Tibial artery (tissue), 4 donors: ENCODE results near the gene OLIG1.

Source experiments
- DNase-seq, 2 donors: peaks; one replicate each; pipeline ENCODE4 v3.0.0-alpha.2; 2019
- H3K27ac ChIP-seq, 2 donors: fragments of 200-600 bp; sonication (generic) in 1 of 2; 1 replicate in 1 of 2; 2 replicates in 1 of 2; pipeline ENCODE4 v1.5.1; 2018 to 2019; ENCODE audit warnings: mild to moderate bottlenecking in 1 of 2
- H3K27me3 ChIP-seq, 2 donors: fragments of 200-600 bp; sonication (generic) in 1 of 2; one replicate each; pipeline versions ENCODE4 v1.5.1 to v1.6.0; 2016 to 2019
- H3K36me3 ChIP-seq, 3 donors: fragments of 200-600 bp; sonication (generic) in 2 of 3; one replicate each; pipeline ENCODE4 v1.5.1; 2016 to 2019; ENCODE audit warnings: mild to moderate bottlenecking in 2 of 3
- H3K4me1 ChIP-seq, 4 donors: fragments of 200-600 bp; sonication (generic) in 2 of 4; 1 replicate in 3 of 4; 2 replicates in 1 of 4; pipeline ENCODE4 v1.5.1; 2016 to 2019
- H3K4me3 ChIP-seq, 2 donors: fragments of 200-600 bp; sonication (generic) in 1 of 2; 1 replicate in 1 of 2; 2 replicates in 1 of 2; pipeline ENCODE4 v1.5.1; 2018 to 2019; ENCODE audit warnings: mild to moderate bottlenecking in 2 of 2
- H3K9me3 ChIP-seq, 3 donors: fragments of 200-600 bp; sonication (generic) in 1 of 3; one replicate each; pipeline ENCODE4 v1.5.1; 2016 to 2019
- CTCF ChIP-seq, 2 experiments: fragments of 200-600 bp in 1 of 2; fragments of 450-650 bp in 1 of 2; IDR thresholded peaks; one replicate each; pipeline ENCODE4 v1.5.1; 2017 to 2019; ENCODE audit warnings: antibody characterized with exemption in 2 of 2, mild to moderate bottlenecking in 1 of 2, moderate library complexity in 1 of 2
- intact Hi-C: fragments of 100-400 bp; cut with DNase I; formaldehyde crosslinking; loops from one replicate; pipeline ENCODE4 v1.15.0; 2023; ENCODE audit warnings: low total_unique reads

The OLIG1 gene

GRCh38 chr21:33059380-33059841, 10.5 kb upstream of the OLIG1 start:
- Histone ChIP-seq H3K27ac (no peak overlapping the region), H3K9me3 (no peaks in the 10 kb centered on the region), H3K4me1 (no peaks in the 10 kb centered on the region), H3K27me3 (peaks cover 0 to 55% of the 10 kb centered on the region in 2 donors), H3K4me3 (no peak overlapping the region), H3K36me3 (no peaks in the 10 kb centered on the region)
- intact Hi-C loops = no loop called here
- no peak for DNase-seq
- no peak for TF ChIP-seq CTCF (IDR thresholded peaks at IDR 0.05)

GRCh38 chr21:33061233-33061632, 8.7 kb upstream of the OLIG1 start:
- Histone ChIP-seq H3K4me3 (no peak overlapping the region), H3K36me3 (no peaks in the 10 kb centered on the region), H3K27ac (no peak overlapping the region), H3K9me3 (no peaks in the 10 kb centered on the region), H3K27me3 (peaks cover 0 to 57% of the 10 kb centered on the region in 2 donors), H3K4me1 (no peaks in the 10 kb centered on the region)
- intact Hi-C loops = no loop called here
- no peak for DNase-seq
- no peak for TF ChIP-seq CTCF (IDR thresholded peaks at IDR 0.05)

- Histone ChIP-seq H3K9me3 (no peaks in the 10 kb centered on the region), H3K4me1 (no peaks in the 10 kb centered on the region), H3K4me3 (no peak overlapping the region), H3K27ac (no peak overlapping the region), H3K36me3 (no peaks in the 10 kb centered on the region), H3K27me3 (peaks cover 0 to 72% of the 10 kb centered on the region in 2 donors)
- intact Hi-C loops = no loop called here
- no peak for DNase-seq
- no peak for TF ChIP-seq CTCF (IDR thresholded peaks at IDR 0.05)
Observed at GRCh38 chr21:33063375-33063883, 6.5 kb upstream of the OLIG1 start.

GRCh38 chr21:33063907-33064622, 5.9 kb upstream of the OLIG1 start:
- H3K27ac ChIP-seq = no peak overlapping the region
- H3K27me3 ChIP-seq = peaks cover 0 to 78% of the 10 kb centered on the region in 2 donors
- no peak for DNase-seq
- intact Hi-C loops = no loop called here
- no peaks in the 10 kb centered on the region for H3K4me1 ChIP-seq
- no peak for TF ChIP-seq CTCF (IDR thresholded peaks at IDR 0.05)
- H3K4me3 ChIP-seq = no peak overlapping the region
- H3K9me3 ChIP-seq = peaks cover 2 to 3% (median 2%) of the 10 kb centered on the region in 3 donors
- no peaks in the 10 kb centered on the region for H3K36me3 ChIP-seq

GRCh38 chr21:33064623-33065390, 5.1 kb upstream of the OLIG1 start:
- no peak for TF ChIP-seq CTCF (IDR thresholded peaks at IDR 0.05)
- Histone ChIP-seq H3K4me3 (no peak overlapping the region), H3K9me3 (peaks cover 6 to 8% (median 8%) of the 10 kb centered on the region in 3 donors), H3K36me3 (no peaks in the 10 kb centered on the region), H3K27ac (no peak overlapping the region), H3K27me3 (peaks cover 0 to 79% of the 10 kb centered on the region in 2 donors), H3K4me1 (peaks cover 0 to 2% (median 1%) of the 10 kb centered on the region in 4 donors)
- intact Hi-C loops = no loop called here
- no peak for DNase-seq
